Measurements from ENCODE around the gene CTNNBIP1. TPM values are rescaled to one million over a fixed set of nuclear protein-coding genes. Genes with fewer than 3 reads are reported as not detected.

CTNNBIP1 gene
- total and polyA plus RNA-seq, 3 donors from 2014 or later = 45.3 to 60.8 (median 48.1) TPM

GRCh38 chr1:9901148-9902059 lies 8.7 kb downstream of the CTNNBIP1 start:
- peaks cover 32% of the 10 kb centered on the region for H3K4me1 ChIP-seq
- no peak overlapping the region for H3K4me3 ChIP-seq
- intact Hi-C loops (cut with DNase I; ENCODE audit: low total_unique reads) = no loop called here
- H3K27me3 ChIP-seq = no peaks in the 10 kb centered on the region
- DNase-seq = peak; percentile 46
- 28 to 46% methylated on average over 5 to 9 of the region's 9 CpGs for WGBS, 2 donors
- no peaks in the 10 kb centered on the region for H3K9me3 ChIP-seq
- TF ChIP-seq POLR2A (IDR thresholded peaks at IDR 0.05) = no peak
- TF ChIP-seq CTCF (IDR thresholded peaks at IDR 0.05) = no peak
- peak overlapping the region; percentile 6 to 84 for H3K27ac ChIP-seq
- H3K36me3 ChIP-seq (ENCODE audit: low read depth, missing control alignments) = no peaks in the 10 kb centered on the region

GRCh38 chr1:9900142-9901043 lies 9.7 kb downstream of the CTNNBIP1 start:
- peaks cover 32% of the 10 kb centered on the region for H3K4me1 ChIP-seq
- peak overlapping the region; percentile 6 to 84 for H3K27ac ChIP-seq
- TF ChIP-seq CTCF (IDR thresholded peaks at IDR 0.05) = no peak
- no peak for TF ChIP-seq POLR2A (IDR thresholded peaks at IDR 0.05)
- intact Hi-C loops (cut with DNase I; ENCODE audit: low total_unique reads) = no loop called here
- H3K36me3 ChIP-seq (ENCODE audit: low read depth, missing control alignments) = no peaks in the 10 kb centered on the region
- WGBS, 2 donors = 62 to 68% methylated on average over 18 of the region's 18 CpGs
- no peaks in the 10 kb centered on the region for H3K9me3 ChIP-seq
- H3K4me3 ChIP-seq = no peak overlapping the region
- peak; percentile 83 for DNase-seq
- H3K27me3 ChIP-seq = no peaks in the 10 kb centered on the region

GRCh38 chr1:9894115-9894514 lies 16.0 kb downstream of the CTNNBIP1 start:
- Histone ChIP-seq H3K4me1 (peaks cover 23% of the 10 kb centered on the region), H3K36me3 (ENCODE audit: low read depth, missing control alignments) (no peaks in the 10 kb centered on the region), H3K27ac (peak overlapping the region in 1 of 2 donors; percentile 23), H3K9me3 (no peaks in the 10 kb centered on the region), H3K27me3 (no peaks in the 10 kb centered on the region), H3K4me3 (no peak overlapping the region)
- 85 to 90% methylated on average over 3 of the region's 3 CpGs for WGBS, 2 donors
- intact Hi-C loops (cut with DNase I; ENCODE audit: low total_unique reads) = no loop called here
- no peak for TF ChIP-seq CTCF (IDR thresholded peaks at IDR 0.05)
- no peak for TF ChIP-seq POLR2A (IDR thresholded peaks at IDR 0.05)
- DNase-seq = no peak

GRCh38 chr1:9892563-9893528 lies 17.2 kb downstream of the CTNNBIP1 start:
- DNase-seq = no peak
- Histone ChIP-seq H3K4me1 (peaks cover 23% of the 10 kb centered on the region), H3K27ac (peak overlapping the region; percentile 4 to 23), H3K4me3 (no peak overlapping the region), H3K27me3 (no peaks in the 10 kb centered on the region), H3K36me3 (ENCODE audit: low read depth, missing control alignments) (no peaks in the 10 kb centered on the region), H3K9me3 (no peaks in the 10 kb centered on the region)
- intact Hi-C loops (cut with DNase I; ENCODE audit: low total_unique reads) = no loop called here
- WGBS, 2 donors = 55 to 72% methylated on average over 14 of the region's 14 CpGs
- no peak for TF ChIP-seq CTCF (IDR thresholded peaks at IDR 0.05)
- TF ChIP-seq POLR2A (IDR thresholded peaks at IDR 0.05) = no peak

All from testis (tissue), 3 donors.